Thymus (tissue), 11 donors: ENCODE data around the gene PFDN6. TPM values are rescaled to one million over a fixed set of nuclear protein-coding genes. Genes with fewer than 3 reads are reported as not detected.
"Not testable (repeated sequence)": the region's sequence is repeated elsewhere in the genome, so short reads cannot be mapped to it uniquely, and the experiment has no call there.

Experiments
- DNase-seq, 9 donors: peaks; one replicate each; pipeline ENCODE4 v3.0.0-alpha.2; 2013; ENCODE audit warnings: low spot score in 9 of 9, low read depth in 6 of 9, missing footprints in 1 of 9
- H3K27ac ChIP-seq, 2 donors: one replicate each; pipeline ENCODE4 v1.5.1; 2013; ENCODE audit warnings: control low read depth in 1 of 2, low read depth in 1 of 2, low read length in 1 of 2, mild to moderate bottlenecking in 1 of 2, moderate library complexity in 1 of 2
- H3K27me3 ChIP-seq, 2 donors: one replicate each; pipeline ENCODE4 v1.5.1; 2013; ENCODE audit warnings: low read length in 1 of 2; ENCODE audit not compliant: control insufficient read depth in 2 of 2, insufficient read depth in 1 of 2
- H3K36me3 ChIP-seq, 2 donors: one replicate each; pipeline ENCODE4 v1.5.1; 2013; ENCODE audit warnings: low read length in 1 of 2, mild to moderate bottlenecking in 1 of 2, moderate library complexity in 1 of 2; ENCODE audit not compliant: control insufficient read depth in 2 of 2, insufficient read depth in 2 of 2
- H3K4me1 ChIP-seq, 2 donors: one replicate each; pipeline ENCODE4 v1.5.1; 2013; ENCODE audit warnings: low read length in 2 of 2; ENCODE audit not compliant: control insufficient read depth in 2 of 2, insufficient read depth in 2 of 2
- H3K4me3 ChIP-seq, 2 donors: one replicate each; pipeline ENCODE4 v1.5.1; 2013; ENCODE audit warnings: low read length in 2 of 2, control low read depth in 1 of 2, mild to moderate bottlenecking in 1 of 2
- H3K9me3 ChIP-seq, 2 donors: one replicate each; pipeline ENCODE4 v1.5.1; 2013; ENCODE audit warnings: low read length in 1 of 2, mild to moderate bottlenecking in 1 of 2; ENCODE audit not compliant: control insufficient read depth in 2 of 2, insufficient read depth in 1 of 2
- WGBS: extraction: QIAGEN DNeasy Blood & Tissue Kit; methylation state at CpG from one replicate; pipeline ENCODE4 v1.1.7; 2013; 5-methylcytosine and 5-hydroxymethylcytosine counted together
- polyA plus RNA-seq: library from polyadenylated mRNA; stranded (reverse); fragments of 200-250 nt; gene quantifications from one replicate; pipeline ENCODE4 v1.2.3, GENCODE V29; 2013
- total RNA-seq: library from RNA; stranded (reverse); fragments of 120-200 nt; gene quantifications from one replicate; pipeline ENCODE4 v1.2.4, GENCODE V29; 2013
- donor health status: healthy.

Gene PFDN6
- total and polyA plus RNA-seq, 2 donors, result 92.8 to 171 TPM

- no peaks in the 10 kb centered on the region for H3K27me3 ChIP-seq
- H3K4me3 ChIP-seq, result peak within 1 kb of the TSS; percentile 90
- H3K9me3 ChIP-seq, result no peaks in the 10 kb centered on the region
- peaks cover 27 to 49% of the 10 kb centered on the region in 2 donors for H3K4me1 ChIP-seq
- H3K27ac ChIP-seq, result peak within 1 kb of the TSS; percentile 94 to 98
- H3K36me3 ChIP-seq, result peaks cover 43 to 67% of the 10 kb centered on the region in 2 donors
- WGBS, result under 1% methylated on average over 48 of the region's 48 CpGs
- DNase-seq, result peak; percentile 96 to 100 (median 99)
Observed at GRCh38 chr6:33271468-33272274, 17.7 kb upstream of the PFDN6 start, which contains the start of the genes RPS18 and VPS52. RPS18 (plus strand) TSS chr6:33272075; CDS start chr6:33272120, 45 bp downstream. VPS52 (minus strand) TSS chr6:33271876; CDS start chr6:33271675, 201 bp downstream.

GRCh38 chr6:33272275-33273128, 16.9 kb upstream of the PFDN6 start:
- Histone ChIP-seq H3K36me3 (peaks cover 35 to 60% of the 10 kb centered on the region in 2 donors), H3K9me3 (no peaks in the 10 kb centered on the region), H3K4me1 (peaks cover 27 to 53% of the 10 kb centered on the region in 2 donors), H3K27ac (peak overlapping the region; percentile 87 to 94), H3K4me3 (peak overlapping the region; percentile 90), H3K27me3 (no peaks in the 10 kb centered on the region)
- WGBS, result 20% methylated on average over 22 of the region's 22 CpGs
- no peak for DNase-seq

- DNase-seq, result no peak
- Histone ChIP-seq H3K4me3 (peak overlapping the region; percentile 90), H3K36me3 (peaks cover 30 to 57% of the 10 kb centered on the region in 2 donors), H3K27ac (peak overlapping the region in 1 of 2 donors; percentile 10), H3K27me3 (no peaks in the 10 kb centered on the region), H3K9me3 (no peaks in the 10 kb centered on the region), H3K4me1 (peaks cover 34 to 62% of the 10 kb centered on the region in 2 donors)
- 84% methylated on average over 11 of the region's 11 CpGs for WGBS
Observed at GRCh38 chr6:33273129-33273923, 16.1 kb upstream of the PFDN6 start.

GRCh38 chr6:33273924-33274902, 15.2 kb upstream of the PFDN6 start:
- H3K36me3 ChIP-seq, result peaks cover 30 to 57% of the 10 kb centered on the region in 2 donors
- peaks cover 37 to 63% of the 10 kb centered on the region in 2 donors for H3K4me1 ChIP-seq
- no peak overlapping the region for H3K4me3 ChIP-seq
- WGBS, result 91% methylated on average over 14 of the region's 14 CpGs
- no peak for DNase-seq
- H3K9me3 ChIP-seq, result no peaks in the 10 kb centered on the region
- peak overlapping the region in 1 of 2 donors; percentile 3 for H3K27ac ChIP-seq
- no peaks in the 10 kb centered on the region for H3K27me3 ChIP-seq

- H3K4me3 ChIP-seq, result peak overlapping the region; percentile 90 to 92
- peaks cover 31 to 65% of the 10 kb centered on the region in 2 donors for H3K4me1 ChIP-seq
- WGBS, result 91% methylated on average over 16 of the region's 16 CpGs
Observed at GRCh38 chr6:33275795-33276580, 13.4 kb upstream of the PFDN6 start.

GRCh38 chr6:33276581-33276863, 12.9 kb upstream of the PFDN6 start:
- peak overlapping the region; percentile 88 to 97 for H3K27ac ChIP-seq
- no peaks in the 10 kb centered on the region for H3K27me3 ChIP-seq
- no peak for DNase-seq
- H3K9me3 ChIP-seq, result no peaks in the 10 kb centered on the region
- peaks cover 31 to 62% of the 10 kb centered on the region in 2 donors for H3K4me1 ChIP-seq
- peaks cover 49 to 72% of the 10 kb centered on the region in 2 donors for H3K36me3 ChIP-seq
- peak overlapping the region; percentile 90 to 92 for H3K4me3 ChIP-seq

More at GRCh38 chr6:33275795-33276580, 13.4 kb upstream of the PFDN6 start:
- H3K9me3 ChIP-seq, H3K27me3 ChIP-seq, DNase-seq: not testable (repeated sequence)
- peaks cover 45 to 70% of the 10 kb centered on the region in 2 donors for H3K36me3 ChIP-seq
- H3K27ac ChIP-seq, result peak overlapping the region; percentile 88 to 97

- Histone ChIP-seq H3K27me3 (no peaks in the 10 kb centered on the region), H3K36me3 (peaks cover 50 to 75% of the 10 kb centered on the region in 2 donors), H3K4me1 (peaks cover 31 to 62% of the 10 kb centered on the region in 2 donors), H3K27ac (peak within 1 kb of the TSS; percentile 94 to 97), H3K9me3 (no peaks in the 10 kb centered on the region), H3K4me3 (peak within 1 kb of the TSS; percentile 90 to 92)
- peak in 7 of 9 donors; percentile 48 to 80 (median 62) for DNase-seq
- under 1% methylated on average over 80 of the region's 80 CpGs for WGBS
Observed at GRCh38 chr6:33276864-33277662, 12.3 kb upstream of the PFDN6 start, which contains the start of gene B3GALT4. B3GALT4 (plus strand) TSS chr6:33277123; CDS start chr6:33277420, 297 bp downstream.
